Upper lobe of left lung (tissue), 6 donors: Measurements from ENCODE around the gene P4HA3. TPM values are rescaled to one million over a fixed set of nuclear protein-coding genes. Genes with fewer than 3 reads are reported as not detected.

Source experiments
- ATAC-seq, 2 donors: fragments of 200-7000 bp; cut with Tn5 transposase; one replicate each; pipeline ENCODE4 v1.9.1; 2022; ENCODE audit warnings: mild to moderate bottlenecking in 2 of 2, moderate library complexity in 2 of 2; ENCODE audit not compliant: low FRiP score in 2 of 2
- DNase-seq, 2 donors: peaks; one replicate each; pipeline ENCODE4 v3.0.0-alpha.2; 2019 to 2020
- H3K27ac ChIP-seq, 4 donors: fragments of 200-600 bp; sonication (generic); one replicate each; pipeline ENCODE4 v1.5.1; 2016 to 2019
- H3K27me3 ChIP-seq, 4 donors: fragments of 200-600 bp; sonication (generic); one replicate each; pipeline ENCODE4 v1.5.1; 2017 to 2019
- H3K36me3 ChIP-seq, 4 donors: fragments of 200-600 bp; sonication (generic); one replicate each; pipeline ENCODE4 v1.5.1; 2016 to 2019
- H3K4me1 ChIP-seq, 4 donors: fragments of 200-600 bp; sonication (generic); one replicate each; pipeline ENCODE4 v1.5.1; 2018 to 2019
- H3K4me3 ChIP-seq, 4 donors: fragments of 200-600 bp; sonication (generic); one replicate each; pipeline ENCODE4 v1.5.1; 2017 to 2019; ENCODE audit warnings: mild to moderate bottlenecking in 2 of 4, moderate library complexity in 1 of 4
- H3K9me3 ChIP-seq, 4 donors: fragments of 200-600 bp; sonication (generic); one replicate each; pipeline ENCODE4 v1.5.1; 2018 to 2019
- EP300 ChIP-seq, 4 donors: sonication (generic); formaldehyde crosslinking; IDR thresholded peaks; one replicate each; pipeline ENCODE4 v1.5.1; 2017; ENCODE audit warnings: antibody characterized with exemption in 4 of 4, control low read depth in 2 of 4
- POLR2A ChIP-seq, 4 donors: fragments of 450-650 bp; IDR thresholded peaks; one replicate each; pipeline ENCODE4 v1.5.1; 2016 to 2017; ENCODE audit warnings: antibody characterized with exemption in 4 of 4, mild to moderate bottlenecking in 2 of 4
- POLR2AphosphoS5 ChIP-seq, 2 donors: sonication (generic); formaldehyde crosslinking; IDR thresholded peaks; one replicate each; pipeline ENCODE4 v1.5.1; 2017; ENCODE audit warnings: antibody characterized with exemption in 2 of 2
- WGBS, 2 donors: methylation state at CpG; one replicate each; pipeline ENCODE4 v1.1.5; 2017 to 2018; 5-methylcytosine and 5-hydroxymethylcytosine counted together
- total RNA-seq, 6 donors: library from RNA; depleted of rRNA in 4 of 6; stranded (reverse); fragments of >200 nt in 4 of 6; gene quantifications; one replicate each; pipeline versions ENCODE4 v1.1.0 to v1.2.1, GENCODE V29; 2016 to 2021
- TF ChIP-seq, protein P1 (sequence below), 6 experiments: fragments of 450-650 bp in 4 of 6; fragments of 200-600 bp in 2 of 6; sonication (generic) in 2 of 6; IDR thresholded peaks; one replicate each; pipeline ENCODE4 v1.5.1; 2016 to 2019; ENCODE audit warnings: antibody characterized with exemption in 6 of 6
- donor health status: DM: no; HTN: no; CAD: no; lungs with moderate emphysema.
- donor health status: DM: no; HTN: yes; CAD: no; lungs with severe emphysema.

Gene P4HA3
- total RNA-seq, 6 donors from 2014 or later, result 0.22 to 1.6 (median 0.64) TPM; not detected in 2

DNA sequence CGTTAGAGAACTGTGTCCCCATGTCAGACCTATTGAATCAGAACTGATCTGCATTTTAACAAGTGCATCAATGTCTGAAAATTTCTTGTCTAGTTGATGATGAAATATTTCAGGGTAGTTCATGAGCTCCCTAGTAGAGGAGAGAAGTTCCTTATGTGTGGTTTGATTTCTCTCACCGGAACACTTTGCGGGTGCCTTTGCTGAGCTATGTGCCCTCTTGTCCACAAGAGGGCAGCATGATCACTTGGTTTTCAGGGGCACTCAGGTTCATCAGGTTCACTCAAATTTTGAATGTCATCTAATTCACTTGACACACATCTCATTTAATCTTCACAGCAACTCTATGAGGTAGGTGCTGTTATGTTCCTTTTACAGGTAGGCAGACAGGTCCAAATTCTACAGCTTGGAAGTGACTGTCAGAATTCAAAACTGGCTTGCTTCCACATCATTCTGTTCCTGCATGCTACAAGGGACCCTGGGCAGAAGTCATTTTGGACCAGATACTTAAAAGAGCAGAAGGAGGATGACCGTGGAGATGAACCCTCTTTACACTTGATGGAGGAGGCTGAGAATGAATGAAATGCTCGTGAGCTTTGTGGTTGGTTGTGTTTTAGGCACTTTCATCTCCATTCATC lies 55.6 kb downstream of the P4HA3 start:
- Histone ChIP-seq H3K36me3 (peaks cover 6 to 44% (median 33%) of the 10 kb centered on the region in 4 donors), H3K4me1 (peaks cover 0 to 4% (median 0%) of the 10 kb centered on the region in 4 donors), H3K9me3 (no peaks in the 10 kb centered on the region), H3K27me3 (no peaks in the 10 kb centered on the region), H3K4me3 (no peak overlapping the region), H3K27ac (no peak overlapping the region)
- DNase-seq (peak in 1 of 2 donors; percentile 51), ATAC-seq (peak; percentile 67 to 75)
- 48 to 54% methylated on average over 5 of the region's 5 CpGs for WGBS, 2 donors
- no peak for TF ChIP-seq EP300 (IDR thresholded peaks at IDR 0.05)
- TF ChIP-seq, protein P1, sequence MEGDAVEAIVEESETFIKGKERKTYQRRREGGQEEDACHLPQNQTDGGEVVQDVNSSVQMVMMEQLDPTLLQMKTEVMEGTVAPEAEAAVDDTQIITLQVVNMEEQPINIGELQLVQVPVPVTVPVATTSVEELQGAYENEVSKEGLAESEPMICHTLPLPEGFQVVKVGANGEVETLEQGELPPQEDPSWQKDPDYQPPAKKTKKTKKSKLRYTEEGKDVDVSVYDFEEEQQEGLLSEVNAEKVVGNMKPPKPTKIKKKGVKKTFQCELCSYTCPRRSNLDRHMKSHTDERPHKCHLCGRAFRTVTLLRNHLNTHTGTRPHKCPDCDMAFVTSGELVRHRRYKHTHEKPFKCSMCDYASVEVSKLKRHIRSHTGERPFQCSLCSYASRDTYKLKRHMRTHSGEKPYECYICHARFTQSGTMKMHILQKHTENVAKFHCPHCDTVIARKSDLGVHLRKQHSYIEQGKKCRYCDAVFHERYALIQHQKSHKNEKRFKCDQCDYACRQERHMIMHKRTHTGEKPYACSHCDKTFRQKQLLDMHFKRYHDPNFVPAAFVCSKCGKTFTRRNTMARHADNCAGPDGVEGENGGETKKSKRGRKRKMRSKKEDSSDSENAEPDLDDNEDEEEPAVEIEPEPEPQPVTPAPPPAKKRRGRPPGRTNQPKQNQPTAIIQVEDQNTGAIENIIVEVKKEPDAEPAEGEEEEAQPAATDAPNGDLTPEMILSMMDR (IDR thresholded peaks at IDR 0.05), result peak; percentile 74 to 85 (median 83)
- TF ChIP-seq POLR2A (IDR thresholded peaks at IDR 0.05), result no peak
- TF ChIP-seq POLR2AphosphoS5 (IDR thresholded peaks at IDR 0.05), result no peak

DNA sequence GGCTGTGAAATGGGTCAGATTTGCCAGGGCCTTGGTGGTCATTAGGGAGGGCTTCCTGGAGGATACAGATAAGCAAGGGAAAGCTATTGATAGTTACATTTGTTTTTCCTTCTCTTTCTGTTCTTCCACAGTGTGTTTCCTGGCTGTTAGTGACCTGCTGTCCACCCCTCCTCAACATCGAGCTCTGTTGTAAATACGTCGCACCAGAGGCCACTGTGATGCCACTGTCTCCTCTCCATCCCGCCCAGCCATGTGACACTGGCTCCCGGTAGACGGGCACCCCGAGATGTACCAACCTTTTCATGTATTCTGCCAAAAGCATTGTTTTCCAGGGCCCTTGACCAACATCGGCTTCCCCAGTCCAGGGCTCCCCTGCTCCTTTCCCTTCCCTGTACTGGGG lies 58.1 kb downstream of the P4HA3 start:
- H3K4me1 ChIP-seq, result peaks cover 0 to 4% (median 0%) of the 10 kb centered on the region in 4 donors
- H3K36me3 ChIP-seq, result peaks cover 6 to 60% (median 40%) of the 10 kb centered on the region in 4 donors
- WGBS, 2 donors, result 78 to 86% methylated on average over 8 of the region's 8 CpGs
- no peak overlapping the region for H3K4me3 ChIP-seq
- no peaks in the 10 kb centered on the region for H3K9me3 ChIP-seq
- no peaks in the 10 kb centered on the region for H3K27me3 ChIP-seq
- ATAC-seq (no peak), DNase-seq (no peak)
- no peak overlapping the region for H3K27ac ChIP-seq
- no peak for TF ChIP-seq POLR2AphosphoS5 (IDR thresholded peaks at IDR 0.05)
- TF ChIP-seq, protein P1 (IDR thresholded peaks at IDR 0.05), result no peak
- no peak for TF ChIP-seq POLR2A (IDR thresholded peaks at IDR 0.05)
- no peak for TF ChIP-seq EP300 (IDR thresholded peaks at IDR 0.05)

DNA sequence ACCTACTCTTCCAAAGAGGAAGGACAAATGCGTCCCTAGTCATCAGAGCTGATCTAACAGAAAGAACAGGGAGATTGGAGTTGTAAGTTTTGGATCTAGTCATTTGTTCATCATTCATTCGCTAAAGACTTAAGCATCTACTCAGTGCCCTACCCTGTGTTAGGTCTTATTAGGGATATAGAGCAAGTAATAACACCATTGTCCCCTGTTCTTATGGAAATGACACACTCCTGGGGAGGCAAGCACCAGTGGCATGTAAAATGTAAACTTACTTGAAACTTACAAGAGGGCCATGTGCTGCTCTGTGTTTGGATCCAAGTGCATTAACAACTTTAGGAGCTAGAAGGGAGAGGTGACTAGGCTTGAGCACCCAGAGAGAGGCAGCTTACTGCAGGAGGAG lies 61.9 kb downstream of the P4HA3 start:
- peaks cover 6 to 77% (median 40%) of the 10 kb centered on the region in 4 donors for H3K36me3 ChIP-seq
- H3K4me1 ChIP-seq, result no peaks in the 10 kb centered on the region
- H3K4me3 ChIP-seq, result no peak overlapping the region
- DNase-seq (no peak), ATAC-seq (no peak)
- no peaks in the 10 kb centered on the region for H3K27me3 ChIP-seq
- WGBS, 2 donors, result 90 to 92% methylated on average over 2 of the region's 2 CpGs
- no peak overlapping the region for H3K27ac ChIP-seq
- no peaks in the 10 kb centered on the region for H3K9me3 ChIP-seq
- TF ChIP-seq POLR2A (IDR thresholded peaks at IDR 0.05), result no peak
- TF ChIP-seq EP300 (IDR thresholded peaks at IDR 0.05), result no peak
- TF ChIP-seq, protein P1 (IDR thresholded peaks at IDR 0.05), result no peak
- no peak for TF ChIP-seq POLR2AphosphoS5 (IDR thresholded peaks at IDR 0.05)

DNA sequence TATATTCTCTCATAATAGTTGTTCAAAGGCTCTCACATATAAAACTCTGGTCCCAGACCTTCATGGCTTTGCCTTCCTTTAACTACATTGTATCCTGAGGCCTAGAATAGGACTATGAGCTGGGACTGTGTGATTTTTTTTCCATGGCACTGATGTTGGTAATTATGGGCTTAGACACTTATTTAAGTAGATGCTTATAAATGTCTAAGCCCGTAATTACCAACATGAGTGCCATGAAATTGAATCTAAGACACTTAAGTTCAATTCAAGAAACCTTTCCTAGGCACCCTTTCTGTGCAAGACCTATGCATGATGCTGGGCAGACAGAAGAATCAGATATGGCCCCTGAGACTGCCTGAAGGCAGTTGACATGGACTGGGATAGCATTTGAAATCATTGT lies 63.0 kb downstream of the P4HA3 start:
- Histone ChIP-seq H3K27me3 (no peaks in the 10 kb centered on the region), H3K36me3 (peaks cover 6 to 68% (median 31%) of the 10 kb centered on the region in 4 donors), H3K27ac (no peak overlapping the region), H3K4me1 (no peaks in the 10 kb centered on the region), H3K4me3 (no peak overlapping the region), H3K9me3 (no peaks in the 10 kb centered on the region)
- 93 to 100% methylated on average over 1 of the region's 1 CpG for WGBS, 2 donors
- no peak for ATAC-seq
- TF ChIP-seq POLR2AphosphoS5 (IDR thresholded peaks at IDR 0.05), result no peak
- TF ChIP-seq EP300 (IDR thresholded peaks at IDR 0.05), result no peak
- TF ChIP-seq POLR2A (IDR thresholded peaks at IDR 0.05), result no peak
- TF ChIP-seq, protein P1 (IDR thresholded peaks at IDR 0.05), result no peak
- DNase-seq, result no peak

DNA sequence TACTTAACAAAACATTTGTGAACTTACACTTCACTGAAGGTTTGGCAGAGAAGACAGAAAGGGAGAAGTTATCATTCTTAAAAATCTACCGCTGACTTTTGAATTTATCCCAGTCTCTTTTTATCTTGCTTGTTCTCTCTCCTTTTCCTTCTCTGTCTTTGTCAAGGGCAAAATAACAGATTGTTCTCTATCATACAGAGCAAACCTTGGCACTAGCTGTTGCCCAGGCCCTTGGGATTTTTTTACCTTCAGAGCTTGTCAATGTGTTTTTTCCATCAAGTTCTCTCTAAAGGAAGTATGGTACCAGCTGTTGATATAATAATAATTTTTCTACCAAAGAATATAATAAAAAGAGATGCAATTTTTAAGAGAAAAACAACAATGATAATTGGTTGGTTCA lies 73.2 kb downstream of the P4HA3 start:
- Histone ChIP-seq H3K36me3 (peaks cover 0 to 85% (median 32%) of the 10 kb centered on the region in 4 donors), H3K27me3 (no peaks in the 10 kb centered on the region), H3K4me1 (no peaks in the 10 kb centered on the region), H3K4me3 (no peak overlapping the region), H3K9me3 (no peaks in the 10 kb centered on the region), H3K27ac (no peak overlapping the region)
- 82 to 88% methylated on average over 1 of the region's 1 CpG for whole genome bisulfite sequencing, 2 donors
- no peak for DNase-seq
- no peak for TF ChIP-seq EP300 (IDR thresholded peaks at IDR 0.05)
- TF ChIP-seq POLR2A (IDR thresholded peaks at IDR 0.05), result no peak
- no peak for TF ChIP-seq POLR2AphosphoS5 (IDR thresholded peaks at IDR 0.05)
- TF ChIP-seq, protein P1 (IDR thresholded peaks at IDR 0.05), result no peak
- no peak for ATAC-seq
